Measurements from ENCODE around the gene ARHGEF11. TPM values are rescaled to one million over a fixed set of nuclear protein-coding genes. Genes with fewer than 3 reads are reported as not detected.
A peak's percentile ranks its signal among the peaks of the same experiment; 100 is the strongest.

The ARHGEF11 gene
- total and polyA plus RNA-seq, 8 donors = 34.4 to 53.5 (median 40.1) TPM

DNA sequence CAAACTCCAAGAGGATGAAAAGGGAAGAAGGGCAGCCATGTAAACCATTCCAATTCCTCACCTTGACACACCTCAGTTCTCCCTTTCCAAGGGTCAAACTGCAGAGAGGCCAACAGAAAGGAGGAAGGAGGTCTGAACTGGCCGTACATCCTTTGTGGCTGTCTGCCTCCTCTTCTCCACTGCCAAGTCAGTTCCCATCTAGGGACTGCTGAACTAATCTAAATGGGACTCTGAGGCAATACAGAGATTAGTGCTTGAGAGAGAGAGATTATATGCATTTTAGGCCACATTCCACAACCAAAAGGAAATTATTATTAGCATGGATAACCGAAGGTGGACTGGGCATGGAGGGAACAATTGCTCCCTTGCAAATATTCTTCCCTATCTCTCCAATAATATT lies 2.7 kb downstream of the ARHGEF11 start:
- no peak overlapping the region for H3K27ac ChIP-seq
- no peaks in the 10 kb centered on the region for H3K9me3 ChIP-seq
- H3K27me3 ChIP-seq = peaks cover 0 to 3% of the 10 kb centered on the region in 2 donors
- H3K36me3 ChIP-seq = no peaks in the 10 kb centered on the region
- DNase-seq (peak in 1 of 4 donors; percentile 24), ATAC-seq (no peak)
- peaks cover 31 to 54% of the 10 kb centered on the region in 2 donors for H3K4me1 ChIP-seq
- intact Hi-C loops (cut with DNase I) = no loop called here
- peak overlapping the region in 1 of 2 donors; percentile 63 for H3K4me3 ChIP-seq
- TF ChIP-seq, protein P1, sequence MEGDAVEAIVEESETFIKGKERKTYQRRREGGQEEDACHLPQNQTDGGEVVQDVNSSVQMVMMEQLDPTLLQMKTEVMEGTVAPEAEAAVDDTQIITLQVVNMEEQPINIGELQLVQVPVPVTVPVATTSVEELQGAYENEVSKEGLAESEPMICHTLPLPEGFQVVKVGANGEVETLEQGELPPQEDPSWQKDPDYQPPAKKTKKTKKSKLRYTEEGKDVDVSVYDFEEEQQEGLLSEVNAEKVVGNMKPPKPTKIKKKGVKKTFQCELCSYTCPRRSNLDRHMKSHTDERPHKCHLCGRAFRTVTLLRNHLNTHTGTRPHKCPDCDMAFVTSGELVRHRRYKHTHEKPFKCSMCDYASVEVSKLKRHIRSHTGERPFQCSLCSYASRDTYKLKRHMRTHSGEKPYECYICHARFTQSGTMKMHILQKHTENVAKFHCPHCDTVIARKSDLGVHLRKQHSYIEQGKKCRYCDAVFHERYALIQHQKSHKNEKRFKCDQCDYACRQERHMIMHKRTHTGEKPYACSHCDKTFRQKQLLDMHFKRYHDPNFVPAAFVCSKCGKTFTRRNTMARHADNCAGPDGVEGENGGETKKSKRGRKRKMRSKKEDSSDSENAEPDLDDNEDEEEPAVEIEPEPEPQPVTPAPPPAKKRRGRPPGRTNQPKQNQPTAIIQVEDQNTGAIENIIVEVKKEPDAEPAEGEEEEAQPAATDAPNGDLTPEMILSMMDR (IDR thresholded peaks at IDR 0.05) = no peak

DNA sequence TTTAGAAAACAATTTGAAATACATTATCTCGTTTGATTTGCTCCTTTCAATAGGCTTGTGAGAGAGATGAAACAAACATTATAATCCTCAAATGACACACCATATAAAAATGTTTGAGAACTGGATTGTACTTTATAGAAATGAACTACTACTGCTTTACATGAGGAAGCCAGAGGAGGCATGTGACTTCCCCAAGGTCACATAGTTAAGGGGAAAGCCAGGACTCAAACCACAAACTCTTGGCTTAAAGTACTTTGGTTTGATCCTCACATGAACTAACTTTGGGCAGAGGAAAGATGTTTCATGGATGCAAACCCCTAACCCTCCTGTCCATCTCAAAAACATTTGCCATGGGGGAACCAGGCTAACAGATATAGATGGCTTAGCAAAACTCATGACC lies 4.7 kb downstream of the ARHGEF11 start:
- Histone ChIP-seq H3K9me3 (no peaks in the 10 kb centered on the region), H3K27ac (no peak overlapping the region), H3K4me3 (no peak overlapping the region), H3K4me1 (peaks cover 31 to 54% of the 10 kb centered on the region in 2 donors), H3K27me3 (no peaks in the 10 kb centered on the region), H3K36me3 (no peaks in the 10 kb centered on the region)
- DNase-seq (no peak), ATAC-seq (no peak)
- intact Hi-C loops (cut with DNase I) = no loop called here
- TF ChIP-seq, protein P1 (IDR thresholded peaks at IDR 0.05) = no peak

DNA sequence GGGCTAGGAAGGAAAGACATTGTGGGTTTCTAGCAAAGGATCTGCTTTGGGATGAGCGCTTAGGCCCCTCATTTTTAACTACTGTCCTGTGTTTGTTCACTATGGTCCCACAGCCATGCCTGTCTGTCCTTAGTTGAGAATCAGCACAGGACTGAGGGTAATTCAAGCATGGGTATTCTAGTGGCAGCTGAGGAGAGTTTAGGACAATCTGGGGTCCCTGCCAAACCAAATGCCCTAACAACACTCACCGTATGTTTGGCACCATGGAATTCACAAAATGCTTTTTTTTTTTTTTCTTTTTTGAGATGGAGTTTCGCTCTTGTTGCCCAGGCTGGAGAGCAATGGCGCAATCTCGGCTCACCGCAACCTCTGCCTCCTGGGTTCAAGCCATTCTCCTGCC lies 10.4 kb downstream of the ARHGEF11 start:
- DNase-seq (no peak), ATAC-seq (no peak)
- intact Hi-C loops (cut with DNase I) = no loop called here
- no peak overlapping the region for H3K4me3 ChIP-seq
- peaks cover 0 to 3% of the 10 kb centered on the region in 2 donors for H3K4me1 ChIP-seq
- TF ChIP-seq, protein P1 (IDR thresholded peaks at IDR 0.05) = no peak
- H3K9me3 ChIP-seq = no peaks in the 10 kb centered on the region
- H3K27me3 ChIP-seq = no peaks in the 10 kb centered on the region
- H3K27ac ChIP-seq = no peak overlapping the region
- H3K36me3 ChIP-seq = no peaks in the 10 kb centered on the region

DNA sequence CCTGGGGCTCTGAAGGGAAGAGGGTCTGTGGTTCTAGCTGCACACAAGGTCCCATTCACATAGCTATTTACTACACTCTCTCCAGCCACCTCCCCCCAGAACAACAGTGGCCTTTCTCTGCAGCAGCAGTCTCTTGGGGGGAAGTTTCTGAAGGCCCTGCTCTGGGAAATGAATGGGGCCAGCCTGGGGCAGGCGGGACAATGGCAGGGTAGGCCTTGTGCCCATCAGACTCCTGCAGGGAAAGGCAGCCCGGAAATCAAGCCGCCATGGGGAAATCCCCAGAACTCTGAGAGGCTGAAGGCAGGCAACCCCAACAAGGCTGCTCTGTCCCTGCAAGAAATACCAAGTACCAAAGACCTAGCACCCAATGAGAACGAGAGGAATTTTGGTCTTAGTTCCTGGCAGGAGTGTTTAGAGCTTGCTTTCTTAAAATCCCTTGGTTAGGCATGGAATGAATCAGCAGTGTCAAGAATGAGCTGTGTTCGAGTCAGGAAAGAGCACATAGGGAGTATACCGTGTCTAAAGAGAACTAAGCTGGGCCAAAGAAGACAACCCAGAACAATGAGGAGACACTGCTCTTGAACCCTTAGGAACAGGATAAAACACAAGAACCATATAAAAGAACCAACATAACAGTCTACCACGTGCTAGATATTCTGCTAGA lies 11.3 kb downstream of the ARHGEF11 start:
- Histone ChIP-seq H3K9me3 (no peaks in the 10 kb centered on the region), H3K27me3 (no peaks in the 10 kb centered on the region), H3K4me3 (no peak overlapping the region), H3K27ac (no peak overlapping the region), H3K36me3 (no peaks in the 10 kb centered on the region), H3K4me1 (no peaks in the 10 kb centered on the region)
- TF ChIP-seq, protein P1 (IDR thresholded peaks at IDR 0.05) = no peak
- DNase-seq (no peak), ATAC-seq (no peak)
- intact Hi-C loops (cut with DNase I) = no loop called here

DNA sequence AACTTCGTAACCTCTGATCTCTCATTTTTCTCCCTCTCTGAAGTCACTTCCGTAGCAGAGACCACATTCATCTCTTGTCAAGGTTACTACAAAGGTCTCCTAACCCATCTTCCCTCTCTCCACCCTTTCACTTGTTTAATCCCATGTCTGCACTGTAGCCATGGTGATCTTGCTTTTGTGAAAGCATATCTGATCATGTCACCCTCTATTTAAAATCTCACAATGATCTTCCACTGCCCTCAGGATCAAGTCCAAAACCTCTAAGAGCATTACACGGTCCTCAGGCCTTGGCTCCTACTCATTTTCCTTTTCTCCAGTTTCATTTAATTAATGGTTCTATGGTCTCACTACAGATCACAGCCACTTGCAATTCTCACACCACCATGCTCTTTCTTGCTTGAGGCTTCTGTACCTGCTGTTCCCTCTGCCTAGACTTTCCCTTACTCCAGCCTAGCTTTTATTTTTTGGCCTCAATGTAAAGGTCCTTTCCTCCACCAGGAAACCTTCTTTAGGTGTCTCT lies 12.1 kb downstream of the ARHGEF11 start:
- no peaks in the 10 kb centered on the region for H3K4me1 ChIP-seq
- H3K27me3 ChIP-seq = no peaks in the 10 kb centered on the region
- H3K4me3 ChIP-seq = no peak overlapping the region
- H3K27ac ChIP-seq = no peak overlapping the region
- TF ChIP-seq, protein P1 (IDR thresholded peaks at IDR 0.05) = no peak
- no peaks in the 10 kb centered on the region for H3K9me3 ChIP-seq
- ATAC-seq (no peak), DNase-seq (no peak)
- intact Hi-C loops (cut with DNase I) = no loop called here
- H3K36me3 ChIP-seq = no peaks in the 10 kb centered on the region

Measured in left lung (tissue), 10 donors.